Prostate gland (tissue), 2 donors: ENCODE measurements around the gene SCAI.

Experiments
- POLR2A ChIP-seq: fragments of 450-650 bp; IDR thresholded peaks from one replicate; pipeline ENCODE4 v1.6.1; 2016; ENCODE audit warnings: antibody characterized with exemption, mild to moderate bottlenecking
- POLR2AphosphoS5 ChIP-seq: sonication (generic); formaldehyde crosslinking; IDR thresholded peaks from one replicate; pipeline ENCODE4 v1.6.1; 2017; ENCODE audit warnings: antibody characterized with exemption
- TF ChIP-seq, protein P1 (sequence below), 4 experiments: fragments of 200-600 bp in 2 of 4; fragments of 450-650 bp in 2 of 4; sonication (generic) in 2 of 4; IDR thresholded peaks; 1 replicate in 3 of 4; 2 replicates in 1 of 4; pipeline ENCODE4 v1.5.1; 2016 to 2019; ENCODE audit warnings: antibody characterized with exemption in 4 of 4, mild to moderate bottlenecking in 2 of 4, moderate library complexity in 2 of 4

DNA sequence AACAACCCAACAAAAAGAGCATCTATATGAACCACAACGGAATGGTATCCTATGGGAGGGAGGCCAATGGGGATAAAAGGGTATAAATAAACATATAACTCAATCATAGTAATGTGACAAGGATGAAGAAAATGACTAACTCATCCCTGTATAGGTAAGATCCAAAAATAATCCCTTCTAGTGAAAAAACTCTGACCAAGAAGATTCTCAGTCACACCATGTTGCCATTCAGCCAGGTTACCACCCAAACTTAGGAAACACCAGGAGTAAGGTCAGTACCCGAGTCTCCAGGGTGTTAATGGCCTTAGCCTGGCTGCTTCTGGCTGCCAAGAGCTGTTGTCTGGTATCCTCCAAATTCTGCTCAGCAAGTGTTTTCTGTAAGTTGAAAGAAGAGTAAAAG lies 235.2 kb downstream of the SCAI start:
- TF ChIP-seq, protein P1, sequence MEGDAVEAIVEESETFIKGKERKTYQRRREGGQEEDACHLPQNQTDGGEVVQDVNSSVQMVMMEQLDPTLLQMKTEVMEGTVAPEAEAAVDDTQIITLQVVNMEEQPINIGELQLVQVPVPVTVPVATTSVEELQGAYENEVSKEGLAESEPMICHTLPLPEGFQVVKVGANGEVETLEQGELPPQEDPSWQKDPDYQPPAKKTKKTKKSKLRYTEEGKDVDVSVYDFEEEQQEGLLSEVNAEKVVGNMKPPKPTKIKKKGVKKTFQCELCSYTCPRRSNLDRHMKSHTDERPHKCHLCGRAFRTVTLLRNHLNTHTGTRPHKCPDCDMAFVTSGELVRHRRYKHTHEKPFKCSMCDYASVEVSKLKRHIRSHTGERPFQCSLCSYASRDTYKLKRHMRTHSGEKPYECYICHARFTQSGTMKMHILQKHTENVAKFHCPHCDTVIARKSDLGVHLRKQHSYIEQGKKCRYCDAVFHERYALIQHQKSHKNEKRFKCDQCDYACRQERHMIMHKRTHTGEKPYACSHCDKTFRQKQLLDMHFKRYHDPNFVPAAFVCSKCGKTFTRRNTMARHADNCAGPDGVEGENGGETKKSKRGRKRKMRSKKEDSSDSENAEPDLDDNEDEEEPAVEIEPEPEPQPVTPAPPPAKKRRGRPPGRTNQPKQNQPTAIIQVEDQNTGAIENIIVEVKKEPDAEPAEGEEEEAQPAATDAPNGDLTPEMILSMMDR (IDR thresholded peaks at IDR 0.05), result no peak
- TF ChIP-seq POLR2A, result no peak
- TF ChIP-seq POLR2AphosphoS5, result no peak
